GF-D8 (cell line): ENCODE data around the gene ALDH9A1.

Experiments
- DNase-seq: peaks from one replicate; lab custom pipeline; 2025; lab: John Stamatoyannopoulos, UW

The ALDH9A1 gene

GRCh38 chr1:165619647-165620151 is 78.7 kb downstream of the ALDH9A1 start:
- no peak for DNase-seq

- no peak for DNase-seq
These were observed 81.3 kb downstream of the ALDH9A1 start for GRCh38 chr1:165616987-165617546.

GRCh38 chr1:165616054-165616612 is 82.2 kb downstream of the ALDH9A1 start:
- no peak for DNase-seq
